ENCODE data around the gene CORO2B. TPM values are rescaled to one million over a fixed set of nuclear protein-coding genes. Genes with fewer than 3 reads are reported as not detected.

CORO2B gene
- total RNA-seq, 1 experiment from 2014 or later: 3.8 TPM

DNA sequence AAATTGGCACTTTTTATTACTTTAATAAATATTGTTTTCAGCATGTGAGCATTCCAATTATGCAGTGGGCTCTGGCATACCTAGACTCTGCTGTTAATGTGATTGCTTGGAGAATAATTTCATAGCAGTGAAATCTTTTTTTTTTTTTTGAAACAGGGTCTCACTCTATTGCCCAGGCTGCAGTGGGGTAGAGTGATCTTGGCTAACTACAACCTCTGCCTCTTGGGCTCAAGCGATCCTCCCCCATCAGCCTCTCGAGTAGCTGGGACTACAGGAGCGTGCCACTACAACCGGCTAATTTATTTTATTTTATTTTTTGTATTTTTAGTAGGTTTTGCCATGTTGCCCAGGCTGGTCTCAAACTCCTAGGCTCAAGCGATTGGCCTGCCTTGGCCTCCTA lies 14.6 kb upstream of the CORO2B start:
- Histone ChIP-seq H3K36me3 (ENCODE audit: insufficient read depth, low read length, poor library complexity, severe bottlenecking) (no peaks in the 10 kb centered on the region), H3K4me3 (ENCODE audit: low read depth, low read length, poor library complexity, severe bottlenecking) (no peak overlapping the region), H3K27ac (ENCODE audit: low read depth, low read length, poor library complexity, severe bottlenecking) (no peak overlapping the region), H3K9me3 (ENCODE audit: low read depth, low read length, poor library complexity, severe bottlenecking) (no peaks in the 10 kb centered on the region), H3K4me1 (ENCODE audit: insufficient read depth, low read length, poor library complexity, severe bottlenecking) (peaks cover 8% of the 10 kb centered on the region), H3K27me3 (replicated peaks; ENCODE audit: insufficient read depth, low read depth, low read length, poor library complexity) (no peaks in the 10 kb centered on the region)
- ChIA-PET CTCF (interaction anchor here (0.9 kb wide), 1 partner anchor 110 kb away, joined by 3 read pairs; no protein-coding TSS in a partner anchor), POLR2A (ENCODE audit: low non-redundant PET) (no interaction called here)
- BruUV-seq (replicated peaks): no TSS peak
- TF ChIP-seq, protein P1, sequence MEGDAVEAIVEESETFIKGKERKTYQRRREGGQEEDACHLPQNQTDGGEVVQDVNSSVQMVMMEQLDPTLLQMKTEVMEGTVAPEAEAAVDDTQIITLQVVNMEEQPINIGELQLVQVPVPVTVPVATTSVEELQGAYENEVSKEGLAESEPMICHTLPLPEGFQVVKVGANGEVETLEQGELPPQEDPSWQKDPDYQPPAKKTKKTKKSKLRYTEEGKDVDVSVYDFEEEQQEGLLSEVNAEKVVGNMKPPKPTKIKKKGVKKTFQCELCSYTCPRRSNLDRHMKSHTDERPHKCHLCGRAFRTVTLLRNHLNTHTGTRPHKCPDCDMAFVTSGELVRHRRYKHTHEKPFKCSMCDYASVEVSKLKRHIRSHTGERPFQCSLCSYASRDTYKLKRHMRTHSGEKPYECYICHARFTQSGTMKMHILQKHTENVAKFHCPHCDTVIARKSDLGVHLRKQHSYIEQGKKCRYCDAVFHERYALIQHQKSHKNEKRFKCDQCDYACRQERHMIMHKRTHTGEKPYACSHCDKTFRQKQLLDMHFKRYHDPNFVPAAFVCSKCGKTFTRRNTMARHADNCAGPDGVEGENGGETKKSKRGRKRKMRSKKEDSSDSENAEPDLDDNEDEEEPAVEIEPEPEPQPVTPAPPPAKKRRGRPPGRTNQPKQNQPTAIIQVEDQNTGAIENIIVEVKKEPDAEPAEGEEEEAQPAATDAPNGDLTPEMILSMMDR (conservative IDR thresholded peaks at IDR 0.05; ENCODE audit: low read depth, low read length): no peak
- TF ChIP-seq EZH2 (IDR thresholded peaks at IDR 0.05; ENCODE audit: borderline replicate concordance, low read depth, low read length, poor library complexity, severe bottlenecking): no peak
- intact Hi-C loops (cut with micrococcal nuclease; ENCODE audit: unreplicated experiment): no loop called here
- no peak for DNase-seq (ENCODE audit: low spot score)

- CTCF ChIA-PET: no interaction called here
- no TSS peak for BruUV-seq (replicated peaks)
- H3K4me3 ChIP-seq (ENCODE audit: low read depth, low read length, poor library complexity, severe bottlenecking): no peak overlapping the region
- no peaks in the 10 kb centered on the region for H3K9me3 ChIP-seq (ENCODE audit: low read depth, low read length, poor library complexity, severe bottlenecking)
- POLR2A ChIA-PET (ENCODE audit: low non-redundant PET): no interaction called here
- peaks cover 6% of the 10 kb centered on the region for H3K4me1 ChIP-seq (ENCODE audit: insufficient read depth, low read length, poor library complexity, severe bottlenecking)
- H3K27me3 ChIP-seq (replicated peaks; ENCODE audit: insufficient read depth, low read depth, low read length, poor library complexity): no peaks in the 10 kb centered on the region
- intact Hi-C loops (cut with micrococcal nuclease; ENCODE audit: unreplicated experiment): no loop called here
- no peak for TF ChIP-seq EZH2 (IDR thresholded peaks at IDR 0.05; ENCODE audit: borderline replicate concordance, low read depth, low read length, poor library complexity, severe bottlenecking)
- TF ChIP-seq, protein P1 (conservative IDR thresholded peaks at IDR 0.05; ENCODE audit: low read depth, low read length): no peak
- H3K27ac ChIP-seq (ENCODE audit: low read depth, low read length, poor library complexity, severe bottlenecking): no peak overlapping the region
- DNase-seq (ENCODE audit: low spot score): no peak
- H3K36me3 ChIP-seq (ENCODE audit: insufficient read depth, low read length, poor library complexity, severe bottlenecking): no peaks in the 10 kb centered on the region
Measured at GRCh38 chr15:68565234-68565633, 13.6 kb upstream of the CORO2B start.

GRCh38 chr15:68565726-68566125 lies 13.1 kb upstream of the CORO2B start:
- no peaks in the 10 kb centered on the region for H3K27me3 ChIP-seq (replicated peaks; ENCODE audit: insufficient read depth, low read depth, low read length, poor library complexity)
- H3K27ac ChIP-seq (ENCODE audit: low read depth, low read length, poor library complexity, severe bottlenecking): no peak overlapping the region
- BruUV-seq (replicated peaks): no TSS peak
- peaks cover 6% of the 10 kb centered on the region for H3K4me1 ChIP-seq (ENCODE audit: insufficient read depth, low read length, poor library complexity, severe bottlenecking)
- no peaks in the 10 kb centered on the region for H3K9me3 ChIP-seq (ENCODE audit: low read depth, low read length, poor library complexity, severe bottlenecking)
- intact Hi-C loops (cut with micrococcal nuclease; ENCODE audit: unreplicated experiment): no loop called here
- H3K36me3 ChIP-seq (ENCODE audit: insufficient read depth, low read length, poor library complexity, severe bottlenecking): no peaks in the 10 kb centered on the region
- POLR2A ChIA-PET (ENCODE audit: low non-redundant PET): no interaction called here
- CTCF ChIA-PET: no interaction called here
- TF ChIP-seq, protein P1 (conservative IDR thresholded peaks at IDR 0.05; ENCODE audit: low read depth, low read length): no peak
- TF ChIP-seq EZH2 (IDR thresholded peaks at IDR 0.05; ENCODE audit: borderline replicate concordance, low read depth, low read length, poor library complexity, severe bottlenecking): no peak
- no peak for DNase-seq (ENCODE audit: low spot score)
- H3K4me3 ChIP-seq (ENCODE audit: low read depth, low read length, poor library complexity, severe bottlenecking): no peak overlapping the region

All from A673 (cell line).